Measurements from ENCODE around the gene ZNF879.

DNA sequence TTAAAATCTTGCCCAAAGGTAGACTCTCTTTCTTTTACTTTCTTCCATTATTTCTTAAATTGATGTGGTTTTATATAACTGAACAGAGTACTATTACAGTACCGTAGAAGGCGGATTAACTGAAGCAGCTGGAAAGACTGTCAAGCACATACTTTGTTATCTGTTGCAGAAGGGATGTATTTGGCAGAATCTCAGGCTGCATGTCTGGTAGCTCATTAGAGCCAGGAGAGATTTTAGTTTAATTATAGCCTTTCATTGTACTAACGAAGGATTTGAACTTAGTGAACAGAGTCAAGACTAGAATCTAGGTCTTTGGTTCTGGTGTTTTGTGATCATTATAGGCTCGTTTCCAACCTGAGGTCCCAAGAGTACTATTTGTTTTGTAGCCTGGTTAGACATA lies 57.1 kb downstream of the ZNF879 start:
- TF ChIP-seq, protein P1, sequence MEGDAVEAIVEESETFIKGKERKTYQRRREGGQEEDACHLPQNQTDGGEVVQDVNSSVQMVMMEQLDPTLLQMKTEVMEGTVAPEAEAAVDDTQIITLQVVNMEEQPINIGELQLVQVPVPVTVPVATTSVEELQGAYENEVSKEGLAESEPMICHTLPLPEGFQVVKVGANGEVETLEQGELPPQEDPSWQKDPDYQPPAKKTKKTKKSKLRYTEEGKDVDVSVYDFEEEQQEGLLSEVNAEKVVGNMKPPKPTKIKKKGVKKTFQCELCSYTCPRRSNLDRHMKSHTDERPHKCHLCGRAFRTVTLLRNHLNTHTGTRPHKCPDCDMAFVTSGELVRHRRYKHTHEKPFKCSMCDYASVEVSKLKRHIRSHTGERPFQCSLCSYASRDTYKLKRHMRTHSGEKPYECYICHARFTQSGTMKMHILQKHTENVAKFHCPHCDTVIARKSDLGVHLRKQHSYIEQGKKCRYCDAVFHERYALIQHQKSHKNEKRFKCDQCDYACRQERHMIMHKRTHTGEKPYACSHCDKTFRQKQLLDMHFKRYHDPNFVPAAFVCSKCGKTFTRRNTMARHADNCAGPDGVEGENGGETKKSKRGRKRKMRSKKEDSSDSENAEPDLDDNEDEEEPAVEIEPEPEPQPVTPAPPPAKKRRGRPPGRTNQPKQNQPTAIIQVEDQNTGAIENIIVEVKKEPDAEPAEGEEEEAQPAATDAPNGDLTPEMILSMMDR (conservative IDR thresholded peaks at IDR 0.05; ENCODE audit: low read depth, low read length), result no peak
- TF ChIP-seq EZH2 (IDR thresholded peaks at IDR 0.05; ENCODE audit: borderline replicate concordance, low read depth, low read length, poor library complexity, severe bottlenecking), result no peak

Data from A673 (cell line).